ENCODE data around the gene SLC17A5. TPM values are rescaled to one million over a fixed set of nuclear protein-coding genes. Genes with fewer than 3 reads are reported as not detected.

The SLC17A5 gene
- total RNA-seq, 2 experiments from 2014 or later = 7.4 to 9.6 TPM

DNA sequence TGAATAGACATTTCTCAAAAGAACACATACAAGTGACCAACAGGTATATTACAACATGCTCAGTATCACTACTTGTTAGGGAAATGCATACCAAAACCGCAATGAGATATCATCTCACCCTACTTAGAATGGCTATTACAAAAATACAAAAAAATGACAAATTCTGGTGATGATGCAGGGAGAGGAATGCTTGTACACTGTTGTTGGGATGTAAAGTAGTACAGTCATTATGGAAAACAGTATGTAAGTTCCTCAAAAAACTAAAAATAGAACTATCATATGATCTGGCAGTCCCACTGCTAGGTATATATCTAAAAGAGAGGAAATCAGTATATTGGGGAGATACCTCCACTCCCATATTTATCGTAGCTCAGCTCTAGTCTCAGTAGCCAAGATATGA, 10.9 kb upstream of the SLC17A5 start:
- Histone ChIP-seq H2AFZ (ENCODE audit: low read length) (no peak overlapping the region), H3K4me2 (ENCODE audit: low read length) (no peak overlapping the region), H3K27ac (ENCODE audit: low read depth, low read length, poor library complexity, severe bottlenecking) (no peak overlapping the region), H4K20me1 (ENCODE audit: insufficient read depth, low read length) (no peaks in the 10 kb centered on the region), H3K9me2 (ENCODE audit: insufficient read depth, low read length) (no peaks in the 10 kb centered on the region), H3K36me3 (ENCODE audit: insufficient read depth, low read length) (no peaks in the 10 kb centered on the region), H3K9me3 (ENCODE audit: low read length) (no peaks in the 10 kb centered on the region), H3K79me2 (ENCODE audit: insufficient read depth, low read depth, low read length) (no peaks in the 10 kb centered on the region), H3K4me3 (ENCODE audit: low read depth, low read length, poor library complexity, severe bottlenecking) (no peak overlapping the region), H3K4me1 (ENCODE audit: insufficient read depth, low read length, poor library complexity, severe bottlenecking) (no peaks in the 10 kb centered on the region)
- TF ChIP-seq, protein P1, sequence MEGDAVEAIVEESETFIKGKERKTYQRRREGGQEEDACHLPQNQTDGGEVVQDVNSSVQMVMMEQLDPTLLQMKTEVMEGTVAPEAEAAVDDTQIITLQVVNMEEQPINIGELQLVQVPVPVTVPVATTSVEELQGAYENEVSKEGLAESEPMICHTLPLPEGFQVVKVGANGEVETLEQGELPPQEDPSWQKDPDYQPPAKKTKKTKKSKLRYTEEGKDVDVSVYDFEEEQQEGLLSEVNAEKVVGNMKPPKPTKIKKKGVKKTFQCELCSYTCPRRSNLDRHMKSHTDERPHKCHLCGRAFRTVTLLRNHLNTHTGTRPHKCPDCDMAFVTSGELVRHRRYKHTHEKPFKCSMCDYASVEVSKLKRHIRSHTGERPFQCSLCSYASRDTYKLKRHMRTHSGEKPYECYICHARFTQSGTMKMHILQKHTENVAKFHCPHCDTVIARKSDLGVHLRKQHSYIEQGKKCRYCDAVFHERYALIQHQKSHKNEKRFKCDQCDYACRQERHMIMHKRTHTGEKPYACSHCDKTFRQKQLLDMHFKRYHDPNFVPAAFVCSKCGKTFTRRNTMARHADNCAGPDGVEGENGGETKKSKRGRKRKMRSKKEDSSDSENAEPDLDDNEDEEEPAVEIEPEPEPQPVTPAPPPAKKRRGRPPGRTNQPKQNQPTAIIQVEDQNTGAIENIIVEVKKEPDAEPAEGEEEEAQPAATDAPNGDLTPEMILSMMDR (conservative IDR thresholded peaks at IDR 0.05; ENCODE audit: low read length) = no peak
- TF ChIP-seq EZH2phosphoT487 (IDR thresholded peaks at IDR 0.05; ENCODE audit: borderline replicate concordance, low read depth, low read length) = no peak
- DNase-seq (ENCODE audit: low spot score) = no peak
- POLR2A ChIA-PET = no interaction called here
- intact Hi-C loops (cut with micrococcal nuclease; ENCODE audit: unreplicated experiment) = no loop called here
- BruUV-seq (replicated peaks) = no TSS peak
- CTCF ChIA-PET (ENCODE audit: unreplicated experiment) = no interaction called here

DNA sequence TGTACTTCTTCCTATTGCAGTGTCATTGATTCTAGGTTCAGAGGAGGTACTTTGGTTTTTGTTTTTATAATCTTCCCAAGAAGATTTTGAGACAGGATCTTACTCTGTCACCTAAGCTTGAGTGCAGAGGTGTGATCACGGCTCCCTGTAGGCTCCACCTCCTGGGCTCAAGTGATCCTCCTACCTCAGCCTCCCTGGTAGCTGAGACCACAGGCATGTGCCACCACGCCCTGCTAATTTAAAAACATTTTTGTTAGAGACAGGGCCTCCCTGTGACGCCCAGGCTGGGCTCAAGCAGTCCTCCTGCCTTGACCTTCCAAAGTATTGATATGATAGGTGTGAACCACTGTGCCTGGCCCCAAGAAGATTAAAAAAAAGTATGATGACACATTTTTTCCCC, 3.4 kb upstream of the SLC17A5 start:
- ChIA-PET CTCF (ENCODE audit: unreplicated experiment) (no interaction called here), POLR2A (interaction anchor here (0.5 to 0.7 kb wide), 2 partner anchors 335 to 1911 kb away, joined by 3 to 5 read pairs; no protein-coding TSS in a partner anchor)
- Histone ChIP-seq H3K4me2 (ENCODE audit: low read length) (no peak overlapping the region), H3K9me3 (ENCODE audit: low read length) (no peaks in the 10 kb centered on the region), H3K79me2 (ENCODE audit: insufficient read depth, low read depth, low read length) (peaks cover 20% of the 10 kb centered on the region; the same call in 1 of the 2 replicates), H3K27ac (ENCODE audit: low read depth, low read length, poor library complexity, severe bottlenecking) (no peak overlapping the region), H3K4me3 (ENCODE audit: low read depth, low read length, poor library complexity, severe bottlenecking) (no peak overlapping the region), H2AFZ (ENCODE audit: low read length) (no peak overlapping the region), H3K9me2 (ENCODE audit: insufficient read depth, low read length) (no peaks in the 10 kb centered on the region), H3K4me1 (ENCODE audit: insufficient read depth, low read length, poor library complexity, severe bottlenecking) (peaks cover 13% of the 10 kb centered on the region), H4K20me1 (ENCODE audit: insufficient read depth, low read length) (no peaks in the 10 kb centered on the region), H3K36me3 (ENCODE audit: insufficient read depth, low read length) (no peaks in the 10 kb centered on the region)
- no peak for DNase-seq (ENCODE audit: low spot score)
- intact Hi-C loops (cut with micrococcal nuclease; ENCODE audit: unreplicated experiment) = loop anchor here (10.0 kb wide), 1 partner anchor 1958 kb away; no protein-coding TSS in a partner anchor
- BruUV-seq (replicated peaks) = no TSS peak
- no peak for TF ChIP-seq EZH2phosphoT487 (IDR thresholded peaks at IDR 0.05; ENCODE audit: borderline replicate concordance, low read depth, low read length)
- TF ChIP-seq, protein P1 (conservative IDR thresholded peaks at IDR 0.05; ENCODE audit: low read length) = no peak

DNA sequence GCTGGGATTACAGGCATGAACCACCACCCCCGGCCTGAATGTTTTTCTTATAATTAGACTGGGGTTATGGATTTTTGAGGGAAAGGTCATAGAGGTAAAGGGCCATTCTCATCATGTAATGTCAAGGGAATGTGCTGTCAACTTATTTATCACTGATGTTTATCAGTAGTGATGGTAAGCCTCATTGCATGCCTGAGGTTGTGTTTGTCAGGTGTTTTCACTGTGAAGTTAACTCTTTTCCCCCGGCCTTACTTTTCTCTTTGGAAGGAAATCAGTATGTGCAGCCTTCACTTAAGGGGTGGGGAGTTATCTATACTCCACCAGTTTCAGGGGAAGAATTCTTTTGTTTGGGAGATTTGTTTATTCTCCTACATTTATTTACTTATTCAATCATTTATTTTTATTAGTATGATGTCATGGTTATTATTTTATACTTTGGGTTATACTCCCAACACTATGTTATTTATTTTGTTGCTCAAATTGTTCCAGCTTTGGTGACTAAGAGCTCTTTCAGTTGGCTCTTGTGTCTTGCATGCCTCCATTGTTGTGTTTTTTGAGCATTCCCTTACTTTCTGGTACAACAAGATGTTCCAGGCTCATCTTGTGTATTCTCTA, 2.8 kb upstream of the SLC17A5 start:
- POLR2A ChIA-PET = interaction anchor here (0.5 kb wide), 1 partner anchor 335 kb away, joined by 5 read pairs; no protein-coding TSS in a partner anchor
- H3K4me2 ChIP-seq (ENCODE audit: low read length) = no peak overlapping the region
- H3K4me1 ChIP-seq (ENCODE audit: insufficient read depth, low read length, poor library complexity, severe bottlenecking) = peaks cover 19% of the 10 kb centered on the region
- H4K20me1 ChIP-seq (ENCODE audit: insufficient read depth, low read length) = no peaks in the 10 kb centered on the region
- H2AFZ ChIP-seq (ENCODE audit: low read length) = no peak overlapping the region
- intact Hi-C loops (cut with micrococcal nuclease; ENCODE audit: unreplicated experiment) = loop anchor here (10.0 kb wide), 1 partner anchor 1958 kb away; no protein-coding TSS in a partner anchor
- no peak for DNase-seq (ENCODE audit: low spot score)
- H3K4me3 ChIP-seq (ENCODE audit: low read depth, low read length, poor library complexity, severe bottlenecking) = no peak overlapping the region
- no peaks in the 10 kb centered on the region for H3K9me3 ChIP-seq (ENCODE audit: low read length)
- peaks cover 25% of the 10 kb centered on the region; the same call in 1 of the 2 replicates for H3K79me2 ChIP-seq (ENCODE audit: insufficient read depth, low read depth, low read length)
- H3K36me3 ChIP-seq (ENCODE audit: insufficient read depth, low read length) = no peaks in the 10 kb centered on the region
- no peak for TF ChIP-seq EZH2phosphoT487 (IDR thresholded peaks at IDR 0.05; ENCODE audit: borderline replicate concordance, low read depth, low read length)
- TF ChIP-seq, protein P1 (conservative IDR thresholded peaks at IDR 0.05; ENCODE audit: low read length) = no peak
- no peaks in the 10 kb centered on the region for H3K9me2 ChIP-seq (ENCODE audit: insufficient read depth, low read length)
- CTCF ChIA-PET (ENCODE audit: unreplicated experiment) = no interaction called here
- BruUV-seq (replicated peaks) = no TSS peak
- H3K27ac ChIP-seq (ENCODE audit: low read depth, low read length, poor library complexity, severe bottlenecking) = no peak overlapping the region
